OCI-LY7 (cell line): Measurements from ENCODE around the gene SEZ6L.

Experiments
- EZH2phosphoT487 ChIP-seq: fragments of 200-600 bp; sonication (generic); IDR thresholded peaks from 2 replicates; pipeline ENCODE4 v1.6.1; 2018; ENCODE audit warnings: low read depth, borderline replicate concordance, mild to moderate bottlenecking, mixed run types, antibody characterized with exemption, low read length, moderate library complexity, mixed read lengths
- TF ChIP-seq, protein P1 (sequence below): fragments of 200-600 bp; sonication (generic); conservative IDR thresholded peaks from 2 replicates; pipeline ENCODE4 v1.5.1; 2014; ENCODE audit warnings: mild to moderate bottlenecking, antibody characterized with exemption, low read length, moderate library complexity, mixed read lengths

DNA sequence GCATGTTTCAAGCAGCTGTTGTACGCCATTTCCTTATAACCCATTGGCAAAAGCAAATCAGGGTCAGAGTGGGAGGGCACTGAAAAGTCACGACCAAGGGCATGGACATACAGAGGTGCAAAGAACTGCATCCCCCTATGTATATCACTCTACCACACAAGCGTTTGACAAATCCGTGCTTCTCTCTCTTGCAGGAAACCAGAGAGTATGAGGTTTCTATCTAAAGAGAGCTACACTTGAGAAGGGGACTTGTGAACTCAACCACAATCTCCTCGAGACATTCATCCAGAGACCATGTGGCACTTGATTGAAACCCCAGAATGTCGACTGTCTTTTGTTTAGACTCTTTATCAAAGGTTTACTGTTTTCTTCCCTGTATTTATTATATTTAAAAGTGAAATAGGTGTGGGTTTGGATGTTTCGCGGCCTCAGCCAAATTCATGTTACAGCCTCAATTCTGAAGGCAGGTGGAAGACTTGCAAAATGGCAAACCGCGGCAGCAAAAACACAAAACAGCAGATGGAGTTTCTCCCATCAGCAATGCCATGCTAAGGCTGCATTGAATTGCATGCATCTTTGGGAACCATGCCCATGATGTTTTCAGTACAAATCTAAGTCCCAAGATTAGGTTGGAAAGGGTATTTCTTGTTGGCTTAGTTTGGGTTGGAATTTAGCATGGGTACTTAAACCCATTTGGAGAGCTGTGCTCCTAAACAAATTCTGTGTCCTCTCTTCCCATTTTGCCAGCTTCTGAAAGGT, 211.0 kb downstream of the SEZ6L start:
- TF ChIP-seq, protein P1, sequence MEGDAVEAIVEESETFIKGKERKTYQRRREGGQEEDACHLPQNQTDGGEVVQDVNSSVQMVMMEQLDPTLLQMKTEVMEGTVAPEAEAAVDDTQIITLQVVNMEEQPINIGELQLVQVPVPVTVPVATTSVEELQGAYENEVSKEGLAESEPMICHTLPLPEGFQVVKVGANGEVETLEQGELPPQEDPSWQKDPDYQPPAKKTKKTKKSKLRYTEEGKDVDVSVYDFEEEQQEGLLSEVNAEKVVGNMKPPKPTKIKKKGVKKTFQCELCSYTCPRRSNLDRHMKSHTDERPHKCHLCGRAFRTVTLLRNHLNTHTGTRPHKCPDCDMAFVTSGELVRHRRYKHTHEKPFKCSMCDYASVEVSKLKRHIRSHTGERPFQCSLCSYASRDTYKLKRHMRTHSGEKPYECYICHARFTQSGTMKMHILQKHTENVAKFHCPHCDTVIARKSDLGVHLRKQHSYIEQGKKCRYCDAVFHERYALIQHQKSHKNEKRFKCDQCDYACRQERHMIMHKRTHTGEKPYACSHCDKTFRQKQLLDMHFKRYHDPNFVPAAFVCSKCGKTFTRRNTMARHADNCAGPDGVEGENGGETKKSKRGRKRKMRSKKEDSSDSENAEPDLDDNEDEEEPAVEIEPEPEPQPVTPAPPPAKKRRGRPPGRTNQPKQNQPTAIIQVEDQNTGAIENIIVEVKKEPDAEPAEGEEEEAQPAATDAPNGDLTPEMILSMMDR: no peak
- no peak for TF ChIP-seq EZH2phosphoT487
